Stimulated activated CD8-positive, alpha-beta memory T cell treated with anti-CD3 and anti-CD28 coated beads, Interleukin-4, amount 100 ng/mL, for 1 hour (primary cell): ENCODE measurements around the gene SLC16A12.
"Not testable (repeated sequence)": the region's sequence is repeated elsewhere in the genome, so short reads cannot be mapped to it uniquely, and the experiment has no call there.

Experiments
- DNase-seq, 2 donors: peaks; one replicate each; pipeline ENCODE4 v3.0.0-alpha.2; 2020; ENCODE audit warnings: low read depth in 2 of 2, low spot score in 1 of 2

Gene SLC16A12

GRCh38 chr10:89474452-89474851 lies 60.9 kb downstream of the SLC16A12 start:
- no peak for DNase-seq

- DNase-seq = no peak
Measured at GRCh38 chr10:89471110-89471809, 64.1 kb downstream of the SLC16A12 start.

DNA sequence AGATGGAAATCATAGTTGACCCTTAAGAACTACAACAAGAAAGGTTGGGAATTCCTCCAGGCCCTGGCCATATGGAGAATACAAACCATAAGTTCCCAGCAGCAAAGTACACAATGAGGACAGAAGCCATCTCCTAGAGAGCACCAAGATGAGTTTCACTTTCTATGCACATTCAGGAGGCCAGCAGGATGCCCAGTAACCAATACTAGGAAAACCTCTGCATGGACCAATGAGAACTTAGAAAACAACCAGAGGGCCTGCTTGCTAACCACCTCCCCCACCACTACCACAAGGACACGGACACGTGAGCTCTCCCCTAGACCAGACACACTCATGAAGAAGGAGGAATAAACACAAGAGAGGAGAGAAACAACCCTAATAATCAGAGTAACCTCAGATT lies 64.8 kb downstream of the SLC16A12 start:
- no peak for DNase-seq

- no peak for DNase-seq
Measured at GRCh38 chr10:89469517-89469916, 65.9 kb downstream of the SLC16A12 start.

- DNase-seq = no peak
Measured at GRCh38 chr10:89468191-89468965, 67.0 kb downstream of the SLC16A12 start.

GRCh38 chr10:89466599-89467035 lies 68.8 kb downstream of the SLC16A12 start:
- DNase-seq = no peak

DNA sequence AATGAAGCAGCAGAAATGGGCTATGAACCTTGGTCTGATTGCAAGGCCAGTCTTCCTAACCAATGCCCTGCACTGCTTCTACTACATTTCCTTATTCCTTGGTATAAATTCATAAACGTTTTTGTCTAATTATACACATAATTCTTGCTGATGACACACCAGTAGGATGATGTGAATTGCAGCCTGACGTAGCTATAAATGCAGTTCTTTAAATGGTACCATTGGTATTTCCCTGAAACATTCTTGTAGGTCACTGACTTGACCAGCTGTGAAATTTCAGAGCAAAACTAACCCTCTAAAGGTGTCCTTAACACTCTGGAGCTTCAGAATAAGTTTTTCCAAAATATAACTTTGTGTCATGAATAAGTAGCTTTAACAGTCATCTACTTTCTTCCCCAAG lies 70.2 kb downstream of the SLC16A12 start:
- no peak for DNase-seq

DNA sequence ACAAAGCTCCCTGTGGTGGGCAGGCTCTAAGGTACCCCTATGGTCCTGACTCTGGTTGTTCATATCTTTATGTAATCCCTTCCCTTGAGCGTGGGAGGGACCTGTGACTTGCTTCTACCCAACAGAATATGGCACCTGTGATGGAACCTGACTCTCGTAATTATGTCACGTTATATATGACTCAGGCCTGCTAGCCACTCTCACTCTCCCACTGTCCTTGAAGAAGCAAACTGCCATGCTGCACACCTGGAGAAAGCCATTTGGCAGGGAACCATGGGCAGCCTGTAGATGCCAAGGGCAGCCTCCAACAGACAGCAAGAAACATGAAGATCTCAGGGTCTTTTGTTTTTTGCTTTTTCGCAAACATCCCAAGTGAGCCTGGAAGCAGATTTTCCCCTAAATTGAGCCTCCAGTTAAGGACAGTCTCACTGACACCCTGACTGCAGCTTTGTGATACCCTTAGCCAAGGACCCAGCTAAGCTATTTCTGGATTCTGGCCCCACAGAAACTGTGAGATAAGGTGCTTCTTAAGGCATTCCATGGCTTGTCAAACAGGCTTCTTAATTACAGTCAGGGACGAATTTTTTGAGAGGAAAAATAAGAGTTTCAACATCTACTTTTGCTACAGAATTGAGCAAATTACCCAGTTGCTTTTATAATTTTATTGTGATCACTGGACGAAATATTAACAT lies 71.4 kb downstream of the SLC16A12 start:
- no peak for DNase-seq

DNA sequence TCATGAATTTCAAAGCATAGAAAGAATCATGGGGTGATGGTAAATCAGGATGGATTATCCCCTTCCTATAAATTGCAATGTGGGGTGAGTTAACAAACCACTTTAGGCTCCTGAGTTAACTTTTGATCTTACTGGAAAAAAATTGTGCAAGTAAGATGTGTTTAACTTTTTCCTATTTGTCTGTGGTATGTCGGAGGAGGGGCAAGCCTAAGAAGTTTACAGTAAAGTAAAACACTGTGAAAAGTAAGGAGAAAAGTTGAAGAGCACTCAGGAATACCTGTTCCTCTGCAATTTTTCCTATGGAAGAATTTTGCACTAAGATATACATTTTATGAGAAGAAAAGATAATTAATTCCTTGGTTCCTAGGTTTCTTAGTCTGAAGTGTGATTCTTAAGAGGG lies 76.6 kb downstream of the SLC16A12 start:
- DNase-seq = no peak

- DNase-seq = no peak
Measured at GRCh38 chr10:89458291-89458690, 77.1 kb downstream of the SLC16A12 start.

GRCh38 chr10:89454561-89455347 lies 80.6 kb downstream of the SLC16A12 start:
- no peak for DNase-seq

DNA sequence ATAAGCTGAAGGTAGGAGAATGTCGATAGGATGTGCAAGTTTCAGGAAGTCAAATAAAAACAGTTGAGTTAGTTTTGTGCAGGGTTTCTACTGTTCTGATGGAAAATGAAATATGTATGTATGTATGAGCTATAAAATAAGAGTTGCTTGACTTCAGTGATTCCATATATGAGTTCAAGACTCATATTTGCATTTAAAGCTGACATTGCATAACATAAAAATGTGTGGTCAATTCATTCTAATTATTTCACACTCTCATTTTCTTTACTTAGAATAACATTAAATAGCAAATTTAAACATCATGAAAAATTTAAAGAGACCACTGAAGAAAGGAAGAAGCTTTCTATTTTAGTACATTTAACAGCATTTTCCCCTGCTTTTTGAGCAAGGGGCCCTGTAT lies 83.2 kb downstream of the SLC16A12 start:
- DNase-seq = no peak

GRCh38 chr10:89450901-89451300 lies 84.5 kb downstream of the SLC16A12 start:
- DNase-seq = no peak

DNA sequence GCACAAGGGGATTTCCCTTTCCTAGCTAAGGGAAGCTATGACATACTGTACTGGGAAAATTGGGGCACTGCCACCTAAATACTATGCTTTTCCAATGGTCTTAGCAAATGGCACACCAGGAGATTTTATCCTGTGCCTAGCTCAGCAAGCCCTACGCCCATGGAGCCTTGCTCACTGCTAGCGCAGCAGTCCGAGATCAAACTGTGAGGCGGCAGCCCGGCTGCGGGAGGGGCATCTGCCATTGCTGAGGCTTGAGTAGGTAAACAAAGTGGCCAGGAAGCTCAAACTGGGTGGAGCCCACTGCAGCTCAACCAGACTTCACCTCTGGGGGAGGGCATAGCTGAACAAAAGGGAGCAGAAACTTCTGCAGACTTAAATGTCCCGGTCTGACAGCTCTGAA lies 90.6 kb downstream of the SLC16A12 start:
- DNase-seq = not testable (repeated sequence)

DNA sequence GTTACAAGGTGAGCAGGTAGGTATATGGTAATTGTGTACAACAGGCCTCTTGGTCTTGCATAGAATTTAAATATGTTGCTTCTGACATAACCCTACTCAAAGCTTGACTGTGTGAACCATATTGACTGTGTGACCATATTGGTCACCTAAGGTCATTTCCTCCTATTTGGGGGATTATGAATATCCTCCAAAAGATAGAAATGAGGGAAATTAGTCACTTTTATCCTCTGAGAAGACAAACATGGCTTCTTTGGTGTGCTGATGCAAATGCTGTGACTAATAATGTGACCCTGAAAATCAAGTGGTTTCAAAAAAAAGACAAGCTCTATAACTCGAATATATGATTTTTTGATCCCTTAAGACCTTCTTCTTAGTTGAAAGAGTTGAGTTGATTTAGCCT lies 93.1 kb downstream of the SLC16A12 start:
- no peak for DNase-seq

DNA sequence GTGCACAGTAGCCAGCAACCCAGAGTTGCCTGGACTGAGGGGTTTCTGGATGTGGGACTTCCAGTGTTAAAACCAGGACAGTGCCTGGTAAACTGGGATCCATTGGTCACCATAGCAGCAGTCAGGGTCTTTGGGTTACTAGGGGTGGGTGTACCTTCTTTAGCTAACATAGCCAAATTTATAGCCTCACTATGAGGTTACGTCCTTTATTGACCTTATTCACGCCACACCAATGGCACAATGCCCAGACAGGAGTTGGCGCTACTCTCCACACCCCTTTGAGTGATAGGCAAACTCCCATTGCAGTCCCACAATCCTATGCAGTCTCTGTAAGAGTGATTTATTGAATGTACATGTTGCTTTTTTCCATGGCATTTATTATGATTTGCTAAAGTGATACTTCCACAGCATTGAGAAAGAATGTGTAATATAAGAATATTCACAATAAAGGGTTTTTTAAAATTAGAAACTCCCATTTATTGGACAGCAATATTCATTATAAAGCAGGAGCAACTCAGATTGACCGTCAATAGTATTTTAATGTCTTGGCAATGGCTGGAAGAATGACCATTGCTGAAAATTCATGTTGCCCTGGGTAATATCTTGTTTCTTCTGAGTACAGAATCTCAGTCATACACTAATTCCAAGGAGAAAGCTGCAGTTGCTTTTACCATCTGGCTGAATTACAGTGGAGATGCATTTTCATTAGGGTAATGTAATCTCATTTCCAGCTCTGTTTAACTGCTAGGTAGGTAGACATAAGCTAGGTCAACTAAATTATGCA lies 95.0 kb downstream of the SLC16A12 start:
- DNase-seq = no peak

- DNase-seq = no peak
Measured at GRCh38 chr10:89438525-89438924, 96.9 kb downstream of the SLC16A12 start.

DNA sequence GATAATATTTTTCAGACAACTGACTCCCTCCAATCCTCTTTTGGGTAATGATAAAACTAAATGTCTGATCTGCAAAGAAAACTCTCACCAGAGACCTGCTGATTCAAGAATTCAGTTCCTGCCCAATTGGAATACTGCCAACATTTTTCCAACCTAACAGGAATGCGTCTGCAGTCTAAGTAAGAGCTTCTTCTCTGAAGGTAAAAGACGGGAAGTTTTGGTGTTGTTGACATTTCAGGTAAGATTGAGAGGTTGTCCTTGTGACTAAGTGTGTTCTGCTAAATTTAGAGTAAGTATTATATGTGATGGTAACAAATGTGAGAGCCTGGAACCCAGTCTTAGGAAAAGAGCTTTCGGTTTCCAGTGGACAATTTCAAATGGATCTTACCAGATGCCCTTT lies 103.4 kb downstream of the SLC16A12 start:
- DNase-seq = no peak

DNA sequence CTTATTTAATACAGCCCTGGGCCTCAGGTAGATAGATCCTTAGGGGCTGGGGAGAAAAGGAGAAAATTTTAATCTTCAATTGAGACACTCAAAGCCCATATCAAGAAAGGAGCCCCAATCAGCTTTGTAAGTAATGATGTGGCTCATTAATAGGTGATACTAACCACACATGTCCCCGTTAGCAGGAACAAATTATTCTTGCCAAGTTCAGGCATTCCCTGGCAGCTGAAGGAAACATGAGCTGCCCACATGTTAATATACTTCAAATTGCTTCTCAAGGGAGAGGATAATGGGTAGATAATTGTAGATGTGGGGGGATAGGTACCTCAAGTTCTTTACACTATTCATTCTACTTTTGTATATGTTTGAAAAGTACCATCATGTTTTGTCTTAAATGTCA lies 106.5 kb downstream of the SLC16A12 start:
- no peak for DNase-seq

GRCh38 chr10:89427629-89428028 lies 107.8 kb downstream of the SLC16A12 start:
- DNase-seq = no peak
